ENCODE measurements around the gene TMC7. TPM values are rescaled to one million over a fixed set of nuclear protein-coding genes. Genes with fewer than 3 reads are reported as not detected.

The TMC7 gene
- total and polyA plus RNA-seq, 7 donors: 0.16 to 3.1 (median 0.46) TPM

- TF ChIP-seq CTCF (IDR thresholded peaks at IDR 0.05): no peak
- Histone ChIP-seq H3K4me3 (no peak overlapping the region), H3K4me1 (no peaks in the 10 kb centered on the region), H3K27ac (no peak overlapping the region), H3K27me3 (no peaks in the 10 kb centered on the region), H3K36me3 (no peaks in the 10 kb centered on the region), H3K9me3 (no peaks in the 10 kb centered on the region)
- no peak for DNase-seq
- intact Hi-C loops (cut with DNase I): no loop called here
These were observed 33.4 kb downstream of the TMC7 start for GRCh38 chr16:19017179-19017578.

GRCh38 chr16:19020689-19021088 is 37.0 kb downstream of the TMC7 start:
- Histone ChIP-seq H3K4me1 (no peaks in the 10 kb centered on the region), H3K27ac (no peak overlapping the region), H3K9me3 (no peaks in the 10 kb centered on the region), H3K36me3 (no peaks in the 10 kb centered on the region), H3K27me3 (no peaks in the 10 kb centered on the region), H3K4me3 (no peak overlapping the region)
- no peak for TF ChIP-seq EP300 (IDR thresholded peaks at IDR 0.05)
- no peak for TF ChIP-seq POLR2A (IDR thresholded peaks at IDR 0.05)
- no peak for TF ChIP-seq CTCF (IDR thresholded peaks at IDR 0.05)
- no peak for TF ChIP-seq POLR2AphosphoS5 (IDR thresholded peaks at IDR 0.05)
- intact Hi-C loops (cut with DNase I): no loop called here
- no peak for DNase-seq
- WGBS, 2 donors: 70 to 88% methylated on average over 4 of the region's 4 CpGs

GRCh38 chr16:19021747-19022146 is 38.0 kb downstream of the TMC7 start:
- H3K4me3 ChIP-seq: no peak overlapping the region
- no peaks in the 10 kb centered on the region for H3K4me1 ChIP-seq
- H3K27ac ChIP-seq: no peak overlapping the region
- intact Hi-C loops (cut with DNase I): no loop called here
- H3K27me3 ChIP-seq: no peaks in the 10 kb centered on the region
- DNase-seq: no peak
- WGBS, 2 donors: 87 to 95% methylated on average over 4 of the region's 4 CpGs
- no peaks in the 10 kb centered on the region for H3K36me3 ChIP-seq
- no peaks in the 10 kb centered on the region for H3K9me3 ChIP-seq
- TF ChIP-seq EP300 (IDR thresholded peaks at IDR 0.05): no peak

- WGBS, 2 donors: 11 to 56% methylated on average over 3 of the region's 3 CpGs
- H3K9me3 ChIP-seq: no peaks in the 10 kb centered on the region
- no peak overlapping the region for H3K4me3 ChIP-seq
- no peaks in the 10 kb centered on the region for H3K4me1 ChIP-seq
- TF ChIP-seq POLR2A (IDR thresholded peaks at IDR 0.05) (no peak), CTCF (IDR thresholded peaks at IDR 0.05) (no peak), EP300 (IDR thresholded peaks at IDR 0.05) (no peak), POLR2AphosphoS5 (IDR thresholded peaks at IDR 0.05) (no peak)
- no peaks in the 10 kb centered on the region for H3K27me3 ChIP-seq
- no peaks in the 10 kb centered on the region for H3K36me3 ChIP-seq
- no peak overlapping the region for H3K27ac ChIP-seq
- DNase-seq: no peak
- intact Hi-C loops (cut with DNase I): no loop called here
These were observed 43.7 kb downstream of the TMC7 start for GRCh38 chr16:19027416-19027815.

- intact Hi-C loops (cut with DNase I): no loop called here
- no peak for DNase-seq
- H3K27ac ChIP-seq: no peak overlapping the region
- no peaks in the 10 kb centered on the region for H3K4me1 ChIP-seq
- no peaks in the 10 kb centered on the region for H3K36me3 ChIP-seq
- 80 to 86% methylated on average over 6 of the region's 6 CpGs for WGBS, 2 donors
- H3K9me3 ChIP-seq: no peaks in the 10 kb centered on the region
- no peaks in the 10 kb centered on the region for H3K27me3 ChIP-seq
- H3K4me3 ChIP-seq: no peak overlapping the region
- TF ChIP-seq CTCF (IDR thresholded peaks at IDR 0.05): no peak
- TF ChIP-seq EP300 (IDR thresholded peaks at IDR 0.05): no peak
- TF ChIP-seq POLR2A (IDR thresholded peaks at IDR 0.05): no peak
- no peak for TF ChIP-seq POLR2AphosphoS5 (IDR thresholded peaks at IDR 0.05)
These were observed 46.2 kb downstream of the TMC7 start for GRCh38 chr16:19029980-19030379.
